MM.1S (cell line): Measurements from ENCODE around the gene FGGY.

ENCODE experiments used
- DNase-seq: peaks from one replicate; pipeline ENCODE4 v3.0.0-alpha.2; 2015
- H2AFZ ChIP-seq: fragments of 300-600 bp; sonication (generic); 2 replicates; pipeline ENCODE4 v1.6.0; 2016; ENCODE audit warnings: antibody characterized with exemption, low read length
- H3F3A ChIP-seq: fragments of 300-600 bp; sonication (generic); 2 replicates; pipeline ENCODE4 v1.6.1; 2016; ENCODE audit warnings: mild to moderate bottlenecking, antibody characterized with exemption, low read length, moderate library complexity, mixed read lengths; ENCODE audit not compliant: insufficient read depth
- H3K27ac ChIP-seq: fragments of 300-600 bp; sonication (generic); 2 replicates; pipeline ENCODE4 v1.5.1; 2016; ENCODE audit warnings: mild to moderate bottlenecking, low read length
- H3K27me3 ChIP-seq: fragments of 300-600 bp; sonication (generic); replicated peaks from 2 replicates; pipeline ENCODE4 v1.6.0; 2016; ENCODE audit warnings: low read length; ENCODE audit not compliant: insufficient read depth
- H3K36me3 ChIP-seq: fragments of 300-600 bp; sonication (generic); replicated peaks from 2 replicates; pipeline ENCODE4 v1.6.1; 2016; ENCODE audit warnings: mild to moderate bottlenecking, low read length, mixed read lengths; ENCODE audit not compliant: insufficient read depth
- H3K4me1 ChIP-seq: fragments of 300-600 bp; sonication (generic); 2 replicates; pipeline ENCODE4 v1.6.1; 2016; ENCODE audit warnings: low read length, mixed read lengths
- H3K4me2 ChIP-seq: fragments of 300-600 bp; sonication (generic); 2 replicates; pipeline ENCODE4 v1.6.0; 2016; ENCODE audit warnings: low read depth, low read length
- H3K4me3 ChIP-seq: fragments of 300-600 bp; sonication (generic); 2 replicates; pipeline ENCODE4 v1.5.1; 2016; ENCODE audit warnings: low read length, mixed read lengths
- H3K79me2 ChIP-seq: fragments of 300-600 bp; sonication (generic); 2 replicates; pipeline ENCODE4 v1.6.1; 2016; ENCODE audit warnings: mixed run types, low read length, mixed read lengths
- H3K9ac ChIP-seq: fragments of 300-600 bp; sonication (generic); 2 replicates; pipeline ENCODE4 v1.6.1; 2016; ENCODE audit warnings: low read length, mixed read lengths
- H3K9me2 ChIP-seq: fragments of 300-600 bp; sonication (generic); replicated peaks from 2 replicates; pipeline ENCODE4 v1.6.1; 2016; ENCODE audit warnings: mild to moderate bottlenecking, low read length, mixed read lengths; ENCODE audit not compliant: insufficient read depth
- H3K9me3 ChIP-seq: fragments of 300-600 bp; sonication (generic); replicated peaks from 2 replicates; pipeline ENCODE4 v1.6.1; 2016; ENCODE audit warnings: mild to moderate bottlenecking, low read length, mixed read lengths; ENCODE audit not compliant: insufficient read depth
- H4K20me1 ChIP-seq: fragments of 300-600 bp; sonication (generic); 2 replicates; pipeline ENCODE4 v1.6.1; 2016; ENCODE audit warnings: mild to moderate bottlenecking, low read length, moderate library complexity, mixed read lengths; ENCODE audit not compliant: insufficient read depth
- CTCF ChIP-seq: fragments of 300-600 bp; sonication (generic); IDR thresholded peaks from 2 replicates; pipeline ENCODE4 v1.5.1; 2016; ENCODE audit warnings: antibody characterized with exemption, low read length, mixed read lengths
- EZH2 ChIP-seq: fragments of 300-600 bp; sonication (generic); optimal IDR thresholded peaks from 2 replicates; pipeline ENCODE3; 2017; ENCODE audit warnings: low read depth, mild to moderate bottlenecking, antibody characterized with exemption, low read length, mixed read lengths
- EZH2phosphoT487 ChIP-seq: fragments of 300-600 bp; sonication (generic); IDR thresholded peaks from 2 replicates; pipeline ENCODE4 v1.6.1; 2018; ENCODE audit warnings: antibody characterized with exemption, low read length

FGGY gene

GRCh38 chr1:59404796-59405195, 107.9 kb downstream of the FGGY start:
- H3K4me1 ChIP-seq = peaks cover 11% of the 10 kb centered on the region
- no peak overlapping the region for H3K27ac ChIP-seq
- no peak overlapping the region for H3K9ac ChIP-seq
- no peaks in the 10 kb centered on the region for H3K79me2 ChIP-seq
- 0 out of 2 replicates have a peak, but pooled peaks cover 3% of the 10 kb centered on the region for H3F3A ChIP-seq
- no peaks in the 10 kb centered on the region for H3K9me2 ChIP-seq
- no peak overlapping the region for H3K4me3 ChIP-seq
- TF ChIP-seq CTCF (no peak), EZH2phosphoT487 (no peak), EZH2 (no peak)
- no peaks in the 10 kb centered on the region for H4K20me1 ChIP-seq
- H2AFZ ChIP-seq = no peak overlapping the region
- H3K9me3 ChIP-seq = no peaks in the 10 kb centered on the region
- H3K27me3 ChIP-seq = no peaks in the 10 kb centered on the region
- DNase-seq = no peak
- no peak overlapping the region for H3K4me2 ChIP-seq
- H3K36me3 ChIP-seq = no peaks in the 10 kb centered on the region

GRCh38 chr1:59406437-59407164, 109.7 kb downstream of the FGGY start:
- no peaks in the 10 kb centered on the region for H3K27me3 ChIP-seq
- TF ChIP-seq CTCF (no peak), EZH2 (no peak), EZH2phosphoT487 (no peak)

GRCh38 chr1:59408608-59409240, 111.8 kb downstream of the FGGY start:
- Histone ChIP-seq H3K9ac (no peak overlapping the region), H2AFZ (no peak overlapping the region), H3K27ac (no peak overlapping the region), H4K20me1 (no peaks in the 10 kb centered on the region), H3K4me2 (no peak overlapping the region), H3K27me3 (no peaks in the 10 kb centered on the region), H3K9me2 (no peaks in the 10 kb centered on the region), H3K4me1 (peaks cover 31% of the 10 kb centered on the region), H3F3A (0 out of 2 replicates have a peak, but pooled peaks cover 4% of the 10 kb centered on the region), H3K36me3 (no peaks in the 10 kb centered on the region), H3K4me3 (no peak overlapping the region), H3K79me2 (no peaks in the 10 kb centered on the region), H3K9me3 (no peaks in the 10 kb centered on the region)
- DNase-seq = no peak
- TF ChIP-seq EZH2phosphoT487 (no peak), CTCF (no peak), EZH2 (no peak)

More at GRCh38 chr1:59406437-59407164, 109.7 kb downstream of the FGGY start:
- Histone ChIP-seq H3K79me2 (no peaks in the 10 kb centered on the region), H3K4me3 (no peak overlapping the region), H3K4me2 (no peak overlapping the region), H2AFZ (no peak overlapping the region), H3K9ac (no peak overlapping the region), H3K9me3 (no peaks in the 10 kb centered on the region), H3K4me1 (peaks cover 21% of the 10 kb centered on the region), H3K27ac (no peak overlapping the region), H4K20me1 (no peaks in the 10 kb centered on the region), H3F3A (0 out of 2 replicates have a peak, but pooled peaks cover 4% of the 10 kb centered on the region), H3K9me2 (no peaks in the 10 kb centered on the region), H3K36me3 (no peaks in the 10 kb centered on the region)
- DNase-seq = no peak
